HepG2 (cell line): ENCODE data around the gene AKAP12. TPM values are rescaled to one million over a fixed set of nuclear protein-coding genes. Genes with fewer than 3 reads are reported as not detected.

Experiments
- ATAC-seq: fragments of 200-7000 bp; cut with Tn5 transposase; 3 replicates; pipeline ENCODE4 v1.9.1; 2020; ENCODE audit warnings: mild to moderate bottlenecking, moderate library complexity
- BruUV-seq: library from RNA; stranded (reverse); fragments of 400-500 nt; replicated peaks from 2 replicates; lab custom pipeline; 2021; lab: Mats Ljungman, UMichigan
- CTCF ChIA-PET: fragments of 300-600 bp; formaldehyde crosslinking; extraction: SDS; loops from one replicate; lab custom pipeline; 2021; ENCODE audit warnings: low total read pairs, inconsistent platforms, low intra/inter-chr PET ratio; lab: Yijun Ruan, JAX
- POLR2A ChIA-PET: fragments of 350-600 bp; sonication (Branson Sonifier 250); formaldehyde crosslinking; loops from one replicate; lab custom pipeline; 2020; ENCODE audit warnings: antibody characterized with exemption, inconsistent platforms; lab: Yijun Ruan, JAX
- DNase-seq: peaks from one replicate; pipeline ENCODE4 v3.0.0-alpha.2; 2015; ENCODE audit warnings: low spot score
- FAIRE-seq: peaks from 3 replicates; lab custom pipeline; 2011; peaks lifted over from hg19 to GRCh38; lab: Jason Lieb, UNC
- H2AFZ ChIP-seq: one replicate; pipeline ENCODE4 v1.6.1; 2011; ENCODE audit warnings: low read length, inconsistent platforms
- H3K27ac ChIP-seq: fragments of 300-600 bp; 3 replicates; pipeline ENCODE4 v1.8.0; 2011; ENCODE audit warnings: mixed run types, mild to moderate bottlenecking, mixed read lengths, low read length, inconsistent platforms; ENCODE audit not compliant: insufficient read depth; ENCODE audit errors: extremely low read length
- H3K27me3 ChIP-seq, 2 experiments: fragments of 200-600 bp in 1 of 2; 2 replicates in 1 of 2; 3 replicates in 1 of 2; pipeline versions ENCODE4 v1.6.0 to v1.8.0; 2011; ENCODE audit warnings: low read length in 2 of 2, mild to moderate bottlenecking in 2 of 2, moderate library complexity in 2 of 2, inconsistent platforms in 1 of 2; ENCODE audit not compliant: insufficient read depth in 2 of 2, control insufficient read depth in 1 of 2
- H3K36me3 ChIP-seq, 2 experiments: fragments of 200-600 bp in 1 of 2; replicated peaks in 1 of 2; 2 replicates in 1 of 2; 3 replicates in 1 of 2; pipeline versions ENCODE4 v1.5.1 to v1.8.0; 2011; ENCODE audit warnings: low read length in 2 of 2, inconsistent platforms in 1 of 2; ENCODE audit not compliant: insufficient read depth in 2 of 2, control insufficient read depth in 1 of 2
- H3K4me1 ChIP-seq: 2 replicates; pipeline ENCODE4 v1.5.1; 2012; ENCODE audit warnings: low read length, inconsistent platforms; ENCODE audit not compliant: insufficient read depth
- H3K4me2 ChIP-seq: 2 replicates; pipeline ENCODE4 v1.6.0; 2011; ENCODE audit warnings: low read depth, low read length, inconsistent platforms
- H3K4me3 ChIP-seq, 3 experiments: fragments of 200-600 bp in 1 of 3; sonication (generic), shearing (Covaris generic) in 1 of 3; replicated peaks in 1 of 3; 2 replicates each; pipeline ENCODE4 v1.5.1; 2011 to 2016; ENCODE audit warnings: low read length in 3 of 3, inconsistent platforms in 2 of 3, low read depth in 2 of 3, mild to moderate bottlenecking in 2 of 3, control low read depth in 1 of 3, mixed read lengths in 1 of 3; ENCODE audit not compliant: insufficient read depth in 1 of 3
- H3K79me2 ChIP-seq: one replicate; pipeline ENCODE4 v1.6.1; 2011; ENCODE audit warnings: low read length, inconsistent platforms; ENCODE audit not compliant: insufficient read depth
- H3K9ac ChIP-seq: 2 replicates; pipeline ENCODE4 v1.6.0; 2011; ENCODE audit warnings: mild to moderate bottlenecking, low read depth, low read length, inconsistent platforms; ENCODE audit not compliant: insufficient read depth
- H3K9me3 ChIP-seq: 2 replicates; pipeline ENCODE4 v1.5.1; 2012; ENCODE audit warnings: mild to moderate bottlenecking, low read length
- H4K20me1 ChIP-seq: 2 replicates; pipeline ENCODE4 v1.6.0; 2011; ENCODE audit warnings: inconsistent platforms, mild to moderate bottlenecking, low read length, moderate library complexity; ENCODE audit not compliant: insufficient read depth
- FOXA1 ChIP-seq, 2 experiments: fragments of 450-650 bp in 1 of 2; sonication (generic) in 1 of 2; formaldehyde crosslinking in 1 of 2; IDR thresholded peaks; 2 replicates each; pipeline versions ENCODE4 v1.4.0 to v1.6.1; 2016 to 2020; ENCODE audit warnings: missing genetic modification reagents in 1 of 2
- FOXA3 ChIP-seq: IDR thresholded peaks from 2 replicates; pipeline ENCODE4 v1.6.1; 2016; ENCODE audit warnings: missing genetic modification reagents, missing compliant biosample characterization
- GATA4 ChIP-seq: sonication (generic); IDR thresholded peaks from 2 replicates; pipeline ENCODE4 v1.6.1; 2016; ENCODE audit warnings: antibody characterized with exemption, low read depth, borderline replicate concordance
- ISX ChIP-seq: sonication (generic); formaldehyde crosslinking; conservative IDR thresholded peaks from 2 replicates; pipeline ENCODE4 v1.5.0; 2020; ENCODE audit warnings: missing genetic modification reagents
- LCORL ChIP-seq, 2 experiments: fragments of 450-650 bp in 1 of 2; sonication (generic) in 1 of 2; formaldehyde crosslinking in 1 of 2; IDR thresholded peaks; 2 replicates each; pipeline versions ENCODE4 v1.5.0 to v1.6.1; 2017 to 2020; ENCODE audit warnings: antibody characterized with exemption in 1 of 2, missing genetic modification reagents in 1 of 2
- MBD4 ChIP-seq: IDR thresholded peaks from 2 replicates; pipeline ENCODE4 v1.6.1; 2012; ENCODE audit warnings: low read length, inconsistent platforms, borderline replicate concordance
- RFX3 ChIP-seq: IDR thresholded peaks from 2 replicates; pipeline ENCODE4 v1.6.1; 2016; ENCODE audit warnings: missing biosample characterization, missing genetic modification reagents
- SMC3 ChIP-seq: IDR thresholded peaks from 2 replicates; pipeline ENCODE4 v1.6.1; 2011; ENCODE audit warnings: low read length, improper control_type of control experiment
- SRSF1 ChIP-seq: fragments of 200-400 bp; formaldehyde crosslinking; optimal IDR thresholded peaks from 2 replicates; pipeline ENCODE3; 2017; ENCODE audit warnings: mild to moderate bottlenecking, low read depth, low read length, moderate library complexity
- ZKSCAN1 ChIP-seq: fragments of 150-350 bp; IDR thresholded peaks from 2 replicates; pipeline ENCODE4 v1.6.1; 2014; ENCODE audit warnings: low read length
- ZNF446 ChIP-seq: sonication (generic); formaldehyde crosslinking; IDR thresholded peaks from 2 replicates; pipeline ENCODE4 v1.5.0; 2020; ENCODE audit warnings: mild to moderate bottlenecking, missing genetic modification reagents
- ZNF841 ChIP-seq: sonication (generic); formaldehyde crosslinking; IDR thresholded peaks from 2 replicates; pipeline ENCODE4 v1.8.1; 2023; ENCODE audit warnings: missing genetic modification reagents, borderline replicate concordance
- WGBS: methylation state at CpG from one replicate; pipeline ENCODE4 v1.1.6; 2017; ENCODE audit warnings: low lambda C conversion rate; 5-methylcytosine and 5-hydroxymethylcytosine counted together
- in situ Hi-C: cut with HindIII; loops from 2 replicates; pipeline ENCODE4 v1.10.0; 2017; ENCODE audit warnings: low pct_unique_long_range_greater_than_20kb; ENCODE audit not compliant: extremely low pct_ligation_motif_present
- intact Hi-C: fragments of 100-400 bp; cut with micrococcal nuclease; formaldehyde crosslinking; loops from one replicate; pipeline ENCODE4 v1.10.0; 2022; ENCODE audit not compliant: unreplicated experiment
- polyA plus RNA-seq, 8 experiments: library from polyadenylated mRNA; depleted of rRNA in 3 of 8; stranded (reverse) in 7 of 8; unstranded in 1 of 8; fragments of >200 nt; fragmentation: Illumina TruSeq in 4 of 8; extraction: Trizol in 4 of 8; gene quantifications; 2 replicates each; pipeline versions ENCODE4 v1.2.1 to v1.2.3, GENCODE V29; 2011 to 2016; ENCODE audit warnings: low read depth in 4 of 8, missing spikeins in 1 of 8, mixed read lengths in 1 of 8; ENCODE audit not compliant: insufficient read depth in 1 of 8
- total RNA-seq, 5 experiments: library from RNA; depleted of rRNA; stranded (reverse); fragments of >200 nt; fragmentation: Illumina TruSeq; extraction: Trizol; gene quantifications; 2 replicates each; pipeline ENCODE4 v1.2.3, GENCODE V29; 2016; ENCODE audit warnings: low read depth in 1 of 5
- TF ChIP-seq, protein P1 (sequence below): sonication (generic); formaldehyde crosslinking; IDR thresholded peaks from 2 replicates; pipeline ENCODE4 v1.5.1; 2020; ENCODE audit warnings: missing genetic modification reagents, mild to moderate bottlenecking, borderline replicate concordance

Gene AKAP12
- total and polyA plus RNA-seq, 2 of the 13 experiments (the other 11 are each of a cell fraction or from before 2014, with no cell fraction given), result 10.6 to 19.0 TPM

DNA sequence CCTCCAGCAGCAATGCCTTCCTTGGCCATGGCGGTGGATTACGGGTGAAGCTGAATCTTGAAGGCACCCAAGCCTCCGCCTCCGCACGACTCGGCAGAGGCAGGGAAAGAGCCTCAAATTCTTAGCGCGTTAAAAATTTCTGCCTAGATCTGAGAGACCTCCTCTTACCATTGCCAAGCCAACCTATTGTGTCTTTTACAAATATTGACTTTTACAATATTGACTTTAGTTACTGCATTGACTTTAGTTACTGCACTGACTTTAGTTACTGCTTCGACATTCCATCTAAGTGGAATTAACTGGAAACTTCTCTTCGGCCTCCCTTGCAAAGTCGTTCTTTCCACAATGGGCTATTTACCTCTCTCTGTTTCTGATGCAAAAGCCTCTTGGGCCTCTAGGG is 13.8 kb upstream of the AKAP12 start (continued):
- TF ChIP-seq ZNF841 (CRISPR knock-in tag) (no peak), FOXA1 (IDR thresholded peaks at IDR 0.05) (0 out of 2 replicates have a peak, but pooled peaks have one; percentile 8), FOXA1 (CRISPR knock-in tag; IDR thresholded peaks at IDR 0.05) (peak; percentile 45; the same call in 1 of the 2 replicates), SMC3 (no peak), RFX3 (CRISPR knock-in tag) (no peak), FOXA3 (CRISPR knock-in tag) (peak; percentile 31; the same call in 1 of the 2 replicates), GATA4 (no peak), SRSF1 (no peak), LCORL (IDR thresholded peaks at IDR 0.05) (no peak), LCORL (CRISPR knock-in tag; IDR thresholded peaks at IDR 0.05) (no peak), ZKSCAN1 (peak; percentile 91)
- TF ChIP-seq, protein P1, sequence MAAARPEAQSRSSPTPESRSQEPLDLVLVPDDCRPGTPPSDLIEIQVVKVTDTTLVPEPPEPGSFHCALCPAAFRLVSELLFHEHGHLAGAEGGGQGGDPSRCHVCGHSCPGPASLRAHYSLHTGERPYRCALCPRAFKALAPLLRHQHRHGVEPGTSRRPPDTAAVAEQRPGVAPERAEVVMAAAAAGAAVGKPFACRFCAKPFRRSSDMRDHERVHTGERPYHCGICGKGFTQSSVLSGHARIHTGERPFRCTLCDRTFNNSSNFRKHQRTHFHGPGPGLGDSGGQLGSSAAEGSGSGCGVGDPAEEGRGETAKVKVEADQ, result no peak

DNA sequence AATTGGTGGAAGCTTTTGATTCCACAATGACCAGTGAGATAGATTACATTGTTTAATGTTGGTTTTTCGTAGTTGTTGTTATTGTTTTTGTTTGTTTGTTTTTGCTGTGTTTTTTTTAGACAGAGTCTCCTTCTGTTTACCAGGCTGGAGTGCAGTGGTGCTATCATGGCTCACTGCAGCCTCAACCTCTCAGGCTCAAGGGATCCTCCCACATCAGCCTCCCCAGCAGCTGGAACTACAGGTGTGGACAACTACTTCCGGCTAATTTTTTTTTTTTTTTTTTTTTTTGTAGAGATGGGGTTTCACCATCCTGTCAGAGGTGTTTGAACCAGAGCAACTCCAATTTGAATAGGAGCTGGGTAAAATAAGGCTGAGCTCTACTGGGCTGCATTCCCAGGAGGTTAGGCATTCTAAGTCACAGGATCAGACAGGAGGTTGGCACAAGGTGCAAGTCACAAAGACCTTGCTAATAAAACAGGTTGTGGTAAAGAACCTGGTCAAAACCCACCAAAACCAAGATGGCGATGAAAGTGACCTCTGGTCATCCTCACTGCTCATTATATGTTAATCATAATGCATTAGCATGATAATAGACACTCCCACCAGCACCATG is 10.9 kb upstream of the AKAP12 start:
- in situ Hi-C loops (no loop called here), intact Hi-C loops (no loop called here)
- ChIA-PET CTCF (no interaction called here), POLR2A (no interaction called here)
- H3K79me2 ChIP-seq, result no peaks in the 10 kb centered on the region
- no peak for DNase-seq
- no peak overlapping the region for H3K4me3 ChIP-seq
- no peak for ATAC-seq
- H3K4me1 ChIP-seq, result no peaks in the 10 kb centered on the region; the same call in 1 of the 2 replicates
- H4K20me1 ChIP-seq, result no peaks in the 10 kb centered on the region
- no peak overlapping the region for H3K4me2 ChIP-seq
- H3K9ac ChIP-seq, result no peak overlapping the region
- H3K9me3 ChIP-seq, result no peaks in the 10 kb centered on the region
- no peak overlapping the region for H2AFZ ChIP-seq
- no peak overlapping the region for H3K27ac ChIP-seq
- H3K27me3 ChIP-seq, result no peaks in the 10 kb centered on the region; a peak in 1 of 5 replicates
- TF ChIP-seq ZNF446 (CRISPR knock-in tag), result no peak
- TF ChIP-seq ISX (CRISPR knock-in tag), result no peak
- no peak for TF ChIP-seq MBD4
- no peaks in the 10 kb centered on the region for H3K36me3 ChIP-seq
- no TSS peak for BruUV-seq
- no peak for FAIRE-seq
- WGBS, result 30% methylated on average over 3 of the region's 3 CpGs
